Measurements from ENCODE around the gene SLC25A41. TPM values are rescaled to one million over a fixed set of nuclear protein-coding genes. Genes with fewer than 3 reads are reported as not detected.

The SLC25A41 gene
- polyA plus RNA-seq, 1 donor (not counting 4 experiments of a cell fraction or from before 2014, with no cell fraction given) = not detected

DNA sequence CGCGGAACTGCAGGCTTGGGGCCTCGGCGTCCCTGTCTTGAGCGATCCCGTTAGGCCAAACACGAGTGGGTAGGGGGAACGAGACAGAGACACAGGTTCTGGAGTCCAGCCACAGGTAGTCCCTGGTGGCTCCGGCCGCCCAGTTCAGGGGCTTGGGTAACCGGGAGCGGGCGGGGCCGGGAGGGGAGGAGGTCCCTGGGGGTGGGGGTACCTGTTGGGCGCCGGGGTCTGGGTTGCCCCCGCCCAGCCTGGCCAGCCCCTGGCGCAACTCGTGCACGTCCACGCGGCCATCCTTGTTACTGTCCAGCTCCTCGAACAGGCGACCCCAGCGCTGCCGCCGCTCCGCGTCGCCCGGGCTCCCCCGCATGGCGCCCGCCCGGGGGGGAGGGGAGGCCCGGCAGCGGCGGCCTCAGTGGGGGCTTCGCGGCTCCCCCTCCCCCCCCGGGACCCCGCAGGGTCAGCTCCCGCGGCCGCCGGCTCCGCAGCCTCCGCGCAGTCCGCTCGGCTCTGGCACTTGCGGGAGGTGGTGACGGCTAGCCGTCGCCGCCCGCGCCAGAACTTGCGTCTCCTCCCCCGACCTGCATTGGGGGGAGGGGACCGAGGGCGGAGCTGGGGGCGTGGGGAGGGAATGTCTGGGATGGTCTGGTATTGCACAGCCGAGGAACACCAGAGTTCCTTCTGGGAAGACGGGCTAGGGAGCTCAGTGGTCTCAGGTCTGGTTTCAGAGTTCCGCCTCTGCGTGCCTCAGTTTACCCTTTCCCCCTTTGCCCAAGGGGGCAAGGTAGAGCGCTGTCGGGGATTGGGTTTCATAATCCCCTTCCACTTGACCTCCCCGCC lies 25.9 kb upstream of the SLC25A41 start, which contains the start of gene SLC25A23:
Gene SLC25A23, minus strand, starts transcription at position 531 of the 837 bp plus-strand sequence. Its CDS starts 164 bp downstream, at position 367.
- dilution Hi-C loops (cut with MboI; ENCODE audit: extremely low pct_ligation_motif_present, low sequenced_read_pairs) = no loop called here
- Histone ChIP-seq H3K36me3 (ENCODE audit: control insufficient read depth in 2 of 2, extremely low read depth in 1 of 2, insufficient read depth in 2 of 2, low read length in 2 of 2) (peaks cover 3% of the 10 kb centered on the region in 2 experiments), H3K4me1 (ENCODE audit: control insufficient read depth, extremely low read depth, insufficient read depth, low read length) (peaks cover 10% of the 10 kb centered on the region), H3K27ac (ENCODE audit: control insufficient read depth, insufficient read depth, low read length) (peak within 1 kb of the TSS; percentile 80), H3K27me3 (ENCODE audit: control insufficient read depth, extremely low read depth, insufficient read depth, low read length) (no peaks in the 10 kb centered on the region), H4K20me1 (ENCODE audit: control insufficient read depth, extremely low read depth, insufficient read depth, low read length) (no peaks in the 10 kb centered on the region), H3K9ac (ENCODE audit: control insufficient read depth, extremely low read depth, insufficient read depth, low read length) (peak within 1 kb of the TSS; percentile 73), H3K9me1 (ENCODE audit: control insufficient read depth, extremely low read depth, insufficient read depth, low read length) (no peaks in the 10 kb centered on the region), H3K79me2 (ENCODE audit: control insufficient read depth, insufficient read depth, low read length) (no peaks in the 10 kb centered on the region), H3K4me3 (ENCODE audit: control insufficient read depth in 2 of 3, extremely low read depth in 1 of 3, insufficient read depth in 2 of 3, low read depth in 1 of 3, low read length in 3 of 3) (peak within 1 kb of the TSS; percentile 64 to 79 (median 74)), H3K4me2 (ENCODE audit: control insufficient read depth, extremely low read depth, insufficient read depth, low read depth, low read length) (peak within 1 kb of the TSS; percentile 98), H3K9me3 (ENCODE audit: control insufficient read depth, low read depth, low read length) (peaks cover under 1% of the 10 kb centered on the region), H2AFZ (ENCODE audit: control insufficient read depth, low read length) (peak within 1 kb of the TSS; percentile 98)
- TF ChIP-seq CTCF (optimal IDR thresholded peaks at IDR 0.05 in 1 of 3, IDR thresholded peaks at IDR 0.05 in 1 of 3, conservative IDR thresholded peaks at IDR 0.05 in 1 of 3; ENCODE audit: extremely low read depth in 1 of 3, insufficient read depth in 2 of 3, low read length in 3 of 3) (no peak), EZH2 (IDR thresholded peaks at IDR 0.05; ENCODE audit: low read length) (no peak)
- FAIRE-seq (no peak), DNase-seq (ENCODE audit: low read depth, low spot score) (no peak)

GRCh38 chr19:6458695-6459261 lies 25.2 kb upstream of the SLC25A41 start:
- peaks cover 6% of the 10 kb centered on the region for H3K9me3 ChIP-seq (ENCODE audit: control insufficient read depth, low read depth, low read length)

More at GRCh38 chr19:6458695-6459261, 25.2 kb upstream of the SLC25A41 start:
- dilution Hi-C loops (cut with MboI; ENCODE audit: extremely low pct_ligation_motif_present, low sequenced_read_pairs) = no loop called here
- peak overlapping the region; percentile 98 for H3K4me2 ChIP-seq (ENCODE audit: control insufficient read depth, extremely low read depth, insufficient read depth, low read depth, low read length)
- peak overlapping the region; percentile 98 for H2AFZ ChIP-seq (ENCODE audit: control insufficient read depth, low read length)
- H4K20me1 ChIP-seq (ENCODE audit: control insufficient read depth, extremely low read depth, insufficient read depth, low read length) = no peaks in the 10 kb centered on the region
- H3K9ac ChIP-seq (ENCODE audit: control insufficient read depth, extremely low read depth, insufficient read depth, low read length) = peak overlapping the region; percentile 59
- H3K27ac ChIP-seq (ENCODE audit: control insufficient read depth, insufficient read depth, low read length) = no peak overlapping the region
- H3K4me3 ChIP-seq (ENCODE audit: control insufficient read depth in 2 of 3, extremely low read depth in 1 of 3, insufficient read depth in 2 of 3, low read depth in 1 of 3, low read length in 3 of 3) = peak overlapping the region; percentile 64 to 79 (median 74)
- no peaks in the 10 kb centered on the region for H3K27me3 ChIP-seq (ENCODE audit: control insufficient read depth, extremely low read depth, insufficient read depth, low read length)
- H3K4me1 ChIP-seq (ENCODE audit: control insufficient read depth, extremely low read depth, insufficient read depth, low read length) = peaks cover 10% of the 10 kb centered on the region
- TF ChIP-seq EZH2 (IDR thresholded peaks at IDR 0.05; ENCODE audit: low read length) (no peak), CTCF (optimal IDR thresholded peaks at IDR 0.05 in 1 of 3, IDR thresholded peaks at IDR 0.05 in 1 of 3, conservative IDR thresholded peaks at IDR 0.05 in 1 of 3; ENCODE audit: extremely low read depth in 1 of 3, insufficient read depth in 2 of 3, low read length in 3 of 3) (no peak)
- no peaks in the 10 kb centered on the region for H3K9me1 ChIP-seq (ENCODE audit: control insufficient read depth, extremely low read depth, insufficient read depth, low read length)
- H3K79me2 ChIP-seq (ENCODE audit: control insufficient read depth, insufficient read depth, low read length) = no peaks in the 10 kb centered on the region
- peaks cover 6 to 8% of the 10 kb centered on the region in 2 experiments for H3K36me3 ChIP-seq (ENCODE audit: control insufficient read depth in 2 of 2, extremely low read depth in 1 of 2, insufficient read depth in 2 of 2, low read length in 2 of 2)
- DNase-seq (ENCODE audit: low read depth, low spot score) = no peak
- FAIRE-seq = no peak
